Osteoblast (primary cell): ENCODE data around the gene RSPO4. TPM values are rescaled to one million over a fixed set of nuclear protein-coding genes. Genes with fewer than 3 reads are reported as not detected.

ENCODE experiments used
- DNase-seq: peaks from one replicate; pipeline ENCODE4 v3.0.0; 2011; ENCODE audit warnings: low spot score, mixed read lengths; ENCODE audit not compliant: insufficient read length; ENCODE audit errors: missing footprints
- H2AFZ ChIP-seq: 2 replicates; pipeline ENCODE4 v1.6.0; 2011; ENCODE audit warnings: mild to moderate bottlenecking, low read length
- H3K27ac ChIP-seq: 2 replicates; pipeline ENCODE4 v1.5.1; 2011; ENCODE audit warnings: mild to moderate bottlenecking, low read depth, low read length, moderate library complexity
- H3K27me3 ChIP-seq: 2 replicates; pipeline ENCODE4 v1.6.0; 2012; ENCODE audit warnings: mild to moderate bottlenecking, control low read depth, inconsistent platforms, low read length, moderate library complexity; ENCODE audit not compliant: insufficient read depth
- H3K36me3 ChIP-seq: 2 replicates; pipeline ENCODE4 v1.5.1; 2011; ENCODE audit warnings: mild to moderate bottlenecking, low read length, control low read depth, moderate library complexity; ENCODE audit not compliant: insufficient read depth
- H3K4me1 ChIP-seq: 2 replicates; pipeline ENCODE4 v1.5.1; 2011; ENCODE audit warnings: mild to moderate bottlenecking, low read length, control low read depth, moderate library complexity; ENCODE audit not compliant: insufficient read depth
- H3K4me2 ChIP-seq: 2 replicates; pipeline ENCODE4 v1.6.0; 2011; ENCODE audit warnings: mild to moderate bottlenecking, low read length; ENCODE audit not compliant: insufficient read depth
- H3K4me3 ChIP-seq: fragments of 200-600 bp; sonication (generic); 3 replicates; pipeline ENCODE4 v1.5.1; 2012; ENCODE audit warnings: mild to moderate bottlenecking, low read length, inconsistent platforms; ENCODE audit not compliant: insufficient read depth
- H3K79me2 ChIP-seq: 2 replicates; pipeline ENCODE4 v1.6.0; 2012; ENCODE audit warnings: mild to moderate bottlenecking, low read length, control low read depth, inconsistent platforms; ENCODE audit not compliant: insufficient read depth
- H3K9me3 ChIP-seq: 2 replicates; pipeline ENCODE4 v1.5.1; 2011; ENCODE audit warnings: low read depth, low read length, control low read depth
- H4K20me1 ChIP-seq: 2 replicates; pipeline ENCODE4 v1.6.0; 2012; ENCODE audit warnings: mild to moderate bottlenecking, low read length, control low read depth; ENCODE audit not compliant: insufficient read depth
- total RNA-seq: library from RNA; depleted of rRNA; stranded (reverse); fragments of >200 nt; gene quantifications from 2 replicates; pipeline ENCODE4 v1.2.3, GENCODE V29; 2012
- TF ChIP-seq, protein P1 (sequence below): IDR thresholded peaks from 2 replicates; pipeline ENCODE4 v1.5.1; 2011; ENCODE audit warnings: mild to moderate bottlenecking, low read depth, low read length, moderate library complexity; ENCODE audit errors: extremely low read depth

RSPO4 gene
- total RNA-seq, 1 donor: not detected

DNA sequence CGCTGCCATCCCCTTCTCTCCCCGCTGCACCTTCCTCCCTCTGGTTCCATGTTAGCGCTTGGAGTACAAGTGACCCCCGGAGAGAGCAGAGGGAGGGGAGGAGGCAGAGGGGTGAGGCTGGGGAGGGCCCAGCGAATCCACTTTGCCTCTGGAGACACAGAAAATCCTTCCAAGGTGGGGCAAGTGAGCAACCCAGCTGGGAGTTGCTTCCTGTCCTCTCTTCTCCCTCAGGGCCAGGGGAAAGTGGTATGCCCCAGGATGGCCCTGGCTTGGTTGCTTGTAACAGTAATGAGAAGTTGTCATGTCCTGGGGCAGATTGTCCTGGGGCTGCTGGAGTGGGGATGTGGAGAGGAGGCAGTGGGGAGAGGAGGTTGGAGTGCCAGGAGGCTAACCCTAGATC is 85.3 kb downstream of the RSPO4 start:
- H3K79me2 ChIP-seq: no peaks in the 10 kb centered on the region
- TF ChIP-seq, protein P1, sequence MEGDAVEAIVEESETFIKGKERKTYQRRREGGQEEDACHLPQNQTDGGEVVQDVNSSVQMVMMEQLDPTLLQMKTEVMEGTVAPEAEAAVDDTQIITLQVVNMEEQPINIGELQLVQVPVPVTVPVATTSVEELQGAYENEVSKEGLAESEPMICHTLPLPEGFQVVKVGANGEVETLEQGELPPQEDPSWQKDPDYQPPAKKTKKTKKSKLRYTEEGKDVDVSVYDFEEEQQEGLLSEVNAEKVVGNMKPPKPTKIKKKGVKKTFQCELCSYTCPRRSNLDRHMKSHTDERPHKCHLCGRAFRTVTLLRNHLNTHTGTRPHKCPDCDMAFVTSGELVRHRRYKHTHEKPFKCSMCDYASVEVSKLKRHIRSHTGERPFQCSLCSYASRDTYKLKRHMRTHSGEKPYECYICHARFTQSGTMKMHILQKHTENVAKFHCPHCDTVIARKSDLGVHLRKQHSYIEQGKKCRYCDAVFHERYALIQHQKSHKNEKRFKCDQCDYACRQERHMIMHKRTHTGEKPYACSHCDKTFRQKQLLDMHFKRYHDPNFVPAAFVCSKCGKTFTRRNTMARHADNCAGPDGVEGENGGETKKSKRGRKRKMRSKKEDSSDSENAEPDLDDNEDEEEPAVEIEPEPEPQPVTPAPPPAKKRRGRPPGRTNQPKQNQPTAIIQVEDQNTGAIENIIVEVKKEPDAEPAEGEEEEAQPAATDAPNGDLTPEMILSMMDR: no peak
- DNase-seq: peak; percentile 19
- no peaks in the 10 kb centered on the region for H3K36me3 ChIP-seq
- H3K4me1 ChIP-seq: peaks cover 12% of the 10 kb centered on the region
- H2AFZ ChIP-seq: no peak overlapping the region
- no peaks in the 10 kb centered on the region for H3K9me3 ChIP-seq
- H3K27me3 ChIP-seq: no peaks in the 10 kb centered on the region
- H3K4me2 ChIP-seq: no peak overlapping the region
- H4K20me1 ChIP-seq: no peaks in the 10 kb centered on the region
- no peak overlapping the region for H3K4me3 ChIP-seq
- H3K27ac ChIP-seq: no peak overlapping the region

DNA sequence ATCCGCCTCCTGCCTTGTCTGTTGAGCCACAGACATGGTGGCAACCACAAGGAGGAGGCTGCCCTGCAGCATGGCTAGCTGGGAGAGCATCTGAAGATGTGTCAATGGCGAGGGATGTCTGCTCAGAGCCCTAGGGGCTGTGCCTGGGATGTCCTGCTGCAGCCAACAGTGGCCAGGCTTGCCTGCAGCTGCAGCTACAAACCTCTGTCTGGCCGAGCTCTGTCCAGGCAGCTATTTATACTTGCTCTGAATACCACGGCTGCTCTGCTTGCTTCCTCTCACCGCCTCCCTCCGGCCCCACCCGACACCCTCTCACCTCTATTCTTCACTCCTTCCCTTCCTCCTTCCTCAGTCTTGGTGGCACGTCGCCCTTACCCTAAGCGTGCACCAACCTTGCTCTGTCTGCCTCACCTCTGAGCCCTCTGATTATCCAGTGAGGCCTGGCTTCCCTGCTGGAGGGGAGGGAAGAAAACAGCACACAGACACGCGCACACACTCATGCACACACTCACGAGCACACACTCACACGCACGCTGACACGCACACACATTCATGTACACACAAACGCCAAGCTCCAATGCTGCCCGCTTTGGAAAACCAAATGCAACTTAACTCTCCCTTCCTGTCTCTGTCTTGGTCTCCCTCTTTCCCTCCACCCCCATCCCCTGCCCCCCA is 85.8 kb downstream of the RSPO4 start, which contains the start of gene ANGPT4:
Gene ANGPT4 (minus strand): TSS at position 210 of the 675 bp plus-strand sequence. CDS start 120 bp downstream, at position 90.
- Histone ChIP-seq H3K9me3 (no peaks in the 10 kb centered on the region), H3K79me2 (no peaks in the 10 kb centered on the region), H4K20me1 (no peaks in the 10 kb centered on the region), H3K4me2 (no peak within 1 kb of the TSS), H3K36me3 (no peaks in the 10 kb centered on the region), H2AFZ (no peak within 1 kb of the TSS), H3K4me1 (peaks cover 17% of the 10 kb centered on the region), H3K27me3 (no peaks in the 10 kb centered on the region), H3K27ac (no peak within 1 kb of the TSS), H3K4me3 (no peak within 1 kb of the TSS)
- peak; percentile 36 for DNase-seq
- TF ChIP-seq, protein P1: no peak

DNA sequence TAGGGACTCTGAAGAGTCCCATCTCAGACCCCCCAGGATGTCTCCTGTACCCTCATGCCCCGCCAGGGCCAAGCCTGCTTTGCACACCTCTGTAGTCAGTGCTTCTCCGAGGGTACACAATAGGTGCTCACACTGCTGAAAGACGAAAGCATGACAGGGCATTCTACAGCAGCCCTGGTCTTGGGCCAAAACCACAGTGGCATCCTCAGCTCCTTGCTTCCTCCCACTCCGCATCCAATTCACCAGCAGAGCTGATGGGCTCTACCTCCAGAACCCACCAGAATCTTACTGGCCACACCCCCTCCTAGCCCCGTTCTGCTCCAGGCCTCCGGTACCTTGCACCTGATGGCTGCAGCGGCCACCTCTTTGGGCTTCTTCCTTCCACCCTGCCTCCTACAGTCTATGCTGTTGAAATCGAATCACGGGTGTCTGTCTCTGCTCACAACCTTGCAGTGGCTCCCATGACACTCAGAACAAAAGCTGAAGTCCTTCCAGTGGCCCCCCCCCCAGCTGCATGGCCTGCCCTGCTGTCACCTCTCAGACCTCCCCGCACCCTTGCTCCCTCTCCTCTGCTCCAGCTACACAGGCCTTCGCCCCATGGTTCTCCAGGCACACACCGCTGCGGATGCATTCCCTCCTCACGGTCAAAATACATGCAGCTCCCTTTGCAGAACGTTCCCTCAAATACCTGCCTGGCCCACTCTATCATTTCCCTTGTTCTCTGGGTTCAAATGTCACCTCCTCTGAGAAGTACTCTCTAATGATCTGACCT is 87.2 kb downstream of the RSPO4 start:
- Histone ChIP-seq H4K20me1 (no peaks in the 10 kb centered on the region), H3K27me3 (no peaks in the 10 kb centered on the region), H3K36me3 (no peaks in the 10 kb centered on the region), H3K9me3 (no peaks in the 10 kb centered on the region), H3K4me1 (peaks cover 31% of the 10 kb centered on the region), H2AFZ (no peak overlapping the region), H3K4me3 (no peak overlapping the region), H3K27ac (no peak overlapping the region), H3K4me2 (no peak overlapping the region), H3K79me2 (no peaks in the 10 kb centered on the region)
- TF ChIP-seq, protein P1: no peak
- peak; percentile 69 for DNase-seq

DNA sequence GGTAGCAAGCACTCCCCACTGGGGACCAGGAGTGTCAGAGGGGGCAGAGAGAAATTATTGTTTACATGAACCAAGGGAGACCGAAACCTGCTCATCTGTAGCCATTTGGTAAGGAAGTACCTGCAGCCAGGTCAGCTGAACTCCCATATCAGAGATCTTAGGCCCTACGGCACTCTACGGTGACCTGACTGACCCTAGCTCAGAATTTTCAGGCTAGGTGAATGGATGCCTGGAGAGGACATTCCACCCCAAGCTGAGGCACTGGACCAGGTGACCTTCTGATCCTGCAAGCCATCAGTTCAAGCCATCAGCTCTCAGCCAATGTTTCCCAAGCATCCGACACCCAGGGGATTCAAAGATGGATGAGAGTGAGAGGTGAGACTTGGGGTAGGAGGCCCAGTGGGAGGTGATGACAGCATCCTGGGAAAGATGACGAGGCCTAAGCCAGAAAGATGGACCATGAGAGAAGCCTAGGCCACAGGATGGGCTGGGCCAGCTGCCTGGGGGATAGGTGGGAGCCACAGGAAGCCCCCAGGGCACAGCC is 88.7 kb downstream of the RSPO4 start:
- H3K4me1 ChIP-seq: peaks cover 41% of the 10 kb centered on the region
- no peak overlapping the region for H3K4me3 ChIP-seq
- no peaks in the 10 kb centered on the region for H4K20me1 ChIP-seq
- no peak overlapping the region for H2AFZ ChIP-seq
- H3K79me2 ChIP-seq: no peaks in the 10 kb centered on the region
- TF ChIP-seq, protein P1: no peak
- no peak overlapping the region for H3K27ac ChIP-seq
- H3K27me3 ChIP-seq: no peaks in the 10 kb centered on the region
- no peak overlapping the region for H3K4me2 ChIP-seq
- H3K9me3 ChIP-seq: no peaks in the 10 kb centered on the region
- DNase-seq: peak; percentile 63
- H3K36me3 ChIP-seq: no peaks in the 10 kb centered on the region
